ENCODE data around the gene KRT16.

- no peak for TF ChIP-seq YY1 (IDR thresholded peaks at IDR 0.05; ENCODE audit: extremely low read depth, insufficient replicate concordance, low read depth, low read length)
- TF ChIP-seq, protein P1, sequence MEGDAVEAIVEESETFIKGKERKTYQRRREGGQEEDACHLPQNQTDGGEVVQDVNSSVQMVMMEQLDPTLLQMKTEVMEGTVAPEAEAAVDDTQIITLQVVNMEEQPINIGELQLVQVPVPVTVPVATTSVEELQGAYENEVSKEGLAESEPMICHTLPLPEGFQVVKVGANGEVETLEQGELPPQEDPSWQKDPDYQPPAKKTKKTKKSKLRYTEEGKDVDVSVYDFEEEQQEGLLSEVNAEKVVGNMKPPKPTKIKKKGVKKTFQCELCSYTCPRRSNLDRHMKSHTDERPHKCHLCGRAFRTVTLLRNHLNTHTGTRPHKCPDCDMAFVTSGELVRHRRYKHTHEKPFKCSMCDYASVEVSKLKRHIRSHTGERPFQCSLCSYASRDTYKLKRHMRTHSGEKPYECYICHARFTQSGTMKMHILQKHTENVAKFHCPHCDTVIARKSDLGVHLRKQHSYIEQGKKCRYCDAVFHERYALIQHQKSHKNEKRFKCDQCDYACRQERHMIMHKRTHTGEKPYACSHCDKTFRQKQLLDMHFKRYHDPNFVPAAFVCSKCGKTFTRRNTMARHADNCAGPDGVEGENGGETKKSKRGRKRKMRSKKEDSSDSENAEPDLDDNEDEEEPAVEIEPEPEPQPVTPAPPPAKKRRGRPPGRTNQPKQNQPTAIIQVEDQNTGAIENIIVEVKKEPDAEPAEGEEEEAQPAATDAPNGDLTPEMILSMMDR (IDR thresholded peaks at IDR 0.05 in 2 of 3, conservative IDR thresholded peaks at IDR 0.05 in 1 of 3; ENCODE audit: borderline replicate concordance in 1 of 3, insufficient read depth in 1 of 3, low read depth in 2 of 3, low read length in 2 of 3) = no peak
- no peak for TF ChIP-seq JUND (IDR thresholded peaks at IDR 0.05)
- no peak for TF ChIP-seq MAX (IDR thresholded peaks at IDR 0.05)
- TF ChIP-seq EZH2 (IDR thresholded peaks at IDR 0.05) = no peak
- TF ChIP-seq SIN3A (IDR thresholded peaks at IDR 0.05; ENCODE audit: low read depth) = no peak
- TF ChIP-seq POLR2AphosphoS5 (IDR thresholded peaks at IDR 0.05; ENCODE audit: low read depth, low read length) = no peak
- TF ChIP-seq POLR2A (IDR thresholded peaks at IDR 0.05; ENCODE audit: borderline replicate concordance, extremely low read depth, insufficient read depth, insufficient read length) = no peak
- no peak for TF ChIP-seq ATF3 (IDR thresholded peaks at IDR 0.05)
- TF ChIP-seq ZNF274 (IDR thresholded peaks at IDR 0.05; ENCODE audit: low read depth, low read length) = no peak
These were observed 21.1 kb upstream of the KRT16 start for GRCh38 chr17:41633556-41634199.
